ENCODE results near the gene KCNK5.

KCNK5 gene, protein sequence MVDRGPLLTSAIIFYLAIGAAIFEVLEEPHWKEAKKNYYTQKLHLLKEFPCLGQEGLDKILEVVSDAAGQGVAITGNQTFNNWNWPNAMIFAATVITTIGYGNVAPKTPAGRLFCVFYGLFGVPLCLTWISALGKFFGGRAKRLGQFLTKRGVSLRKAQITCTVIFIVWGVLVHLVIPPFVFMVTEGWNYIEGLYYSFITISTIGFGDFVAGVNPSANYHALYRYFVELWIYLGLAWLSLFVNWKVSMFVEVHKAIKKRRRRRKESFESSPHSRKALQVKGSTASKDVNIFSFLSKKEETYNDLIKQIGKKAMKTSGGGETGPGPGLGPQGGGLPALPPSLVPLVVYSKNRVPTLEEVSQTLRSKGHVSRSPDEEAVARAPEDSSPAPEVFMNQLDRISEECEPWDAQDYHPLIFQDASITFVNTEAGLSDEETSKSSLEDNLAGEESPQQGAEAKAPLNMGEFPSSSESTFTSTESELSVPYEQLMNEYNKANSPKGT

DNA sequence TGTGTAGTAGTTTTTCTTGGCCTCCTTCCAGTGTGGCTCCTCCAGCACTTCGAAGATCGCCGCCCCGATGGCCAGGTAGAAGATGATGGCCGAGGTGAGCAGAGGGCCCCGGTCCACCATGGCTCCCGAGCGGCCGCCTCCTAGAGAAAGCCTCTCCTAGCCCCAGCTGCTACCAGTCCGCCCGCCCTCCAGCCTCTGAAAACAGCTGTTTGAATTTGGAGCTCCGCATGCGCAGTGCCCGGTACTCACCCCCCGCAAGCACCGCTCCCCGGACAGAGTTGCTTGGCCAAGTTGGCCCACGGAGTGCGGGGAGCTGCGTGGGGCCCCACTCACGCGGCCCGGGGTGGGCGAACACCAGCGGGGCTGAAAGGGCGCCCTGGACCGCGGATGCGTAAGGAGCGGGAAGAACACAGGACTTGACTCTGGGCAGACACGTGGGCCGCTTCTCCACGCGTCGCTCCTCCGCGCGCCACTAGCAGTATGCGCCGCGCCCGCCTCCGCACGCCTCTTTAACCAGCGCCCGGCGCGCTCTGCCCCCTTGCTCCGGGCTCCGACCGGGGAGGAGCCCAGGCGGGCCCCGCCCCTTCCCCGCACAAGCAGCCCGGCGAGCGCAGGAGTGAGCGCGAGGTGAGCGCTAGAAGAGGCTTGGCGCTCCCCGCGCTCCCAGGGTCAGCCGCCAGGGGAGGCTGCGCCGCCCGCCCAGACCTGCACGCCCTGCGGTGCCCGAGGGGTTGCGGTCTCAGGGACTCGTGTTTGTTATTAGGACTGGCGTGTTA lies at the start of gene KCNK5:
Gene KCNK5 (minus strand): TSS at position 484 of the 776 bp plus-strand sequence. CDS start 364 bp downstream, at position 120.
- H3K9me3 ChIP-seq (ENCODE audit: insufficient read depth, low read length) = no peaks in the 10 kb centered on the region
- no peaks in the 10 kb centered on the region for H3K9me2 ChIP-seq (replicated peaks; ENCODE audit: insufficient read depth, low read length)
- no peaks in the 10 kb centered on the region for H3K79me2 ChIP-seq (ENCODE audit: insufficient read depth, low read length)
- H4K20me1 ChIP-seq (ENCODE audit: low read depth, low read length) = no peaks in the 10 kb centered on the region
- H3K27ac ChIP-seq (ENCODE audit: low read depth, low read length) = no peak within 1 kb of the TSS
- no peaks in the 10 kb centered on the region for H3F3A ChIP-seq (ENCODE audit: insufficient read depth)
- H3K36me3 ChIP-seq (ENCODE audit: low read length) = no peaks in the 10 kb centered on the region
- H3K27me3 ChIP-seq (ENCODE audit: low read length) = no peaks in the 10 kb centered on the region
- no peak within 1 kb of the TSS for H3K4me2 ChIP-seq (ENCODE audit: low read depth, low read length, poor library complexity, severe bottlenecking)
- TF ChIP-seq EZH2phosphoT487 (conservative IDR thresholded peaks at IDR 0.05; ENCODE audit: low read length) = no peak
- no peak for TF ChIP-seq CTCF (IDR thresholded peaks at IDR 0.05; ENCODE audit: insufficient read depth, low read length, poor library complexity, severe bottlenecking)
- no peak within 1 kb of the TSS for H3K9ac ChIP-seq (ENCODE audit: low read length)
- H3K4me3 ChIP-seq (ENCODE audit: insufficient read depth, low read length, poor library complexity, severe bottlenecking) = no peak within 1 kb of the TSS
- no peak within 1 kb of the TSS for H2AFZ ChIP-seq (ENCODE audit: low read depth, low read length, severe bottlenecking)

DNA sequence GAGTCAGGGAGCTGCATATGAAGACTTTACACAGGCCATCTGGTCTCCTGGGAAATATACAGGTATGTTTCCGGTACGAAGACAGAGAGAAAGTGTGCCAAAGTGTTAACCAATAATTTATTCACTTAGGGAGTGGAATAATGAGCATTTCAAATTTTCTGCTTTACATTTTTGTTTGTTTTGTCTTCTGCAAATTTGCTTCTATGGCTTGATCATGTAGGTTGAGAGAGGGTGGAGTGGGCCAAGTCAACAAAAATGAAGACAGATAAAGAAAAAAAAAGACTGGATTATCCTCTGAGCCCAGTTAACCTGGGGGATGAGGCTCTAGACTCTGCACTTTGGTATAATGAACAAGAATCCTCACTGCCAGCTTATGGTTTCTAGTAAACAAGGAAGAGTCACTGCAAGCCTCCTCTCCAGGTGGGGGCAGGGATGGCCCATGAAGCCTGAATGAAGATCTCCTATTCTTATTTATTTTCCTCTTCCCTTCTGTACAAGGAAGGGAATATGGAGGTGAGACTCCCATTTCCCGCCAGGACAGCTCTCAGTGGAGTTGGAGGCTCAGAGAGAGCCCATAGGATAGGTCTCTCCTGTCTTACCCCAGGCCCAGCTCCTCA lies 47.2 kb upstream of the KCNK5 start:
- no peaks in the 10 kb centered on the region for H3F3A ChIP-seq (ENCODE audit: insufficient read depth)
- H3K79me2 ChIP-seq (ENCODE audit: insufficient read depth, low read length) = no peaks in the 10 kb centered on the region
- H3K4me2 ChIP-seq (ENCODE audit: low read depth, low read length, poor library complexity, severe bottlenecking) = no peak overlapping the region
- no peak overlapping the region for H2AFZ ChIP-seq (ENCODE audit: low read depth, low read length, severe bottlenecking)
- no peaks in the 10 kb centered on the region for H3K9me2 ChIP-seq (replicated peaks; ENCODE audit: insufficient read depth, low read length)
- H3K9ac ChIP-seq (ENCODE audit: low read length) = no peak overlapping the region
- H3K36me3 ChIP-seq (ENCODE audit: low read length) = no peaks in the 10 kb centered on the region
- no peaks in the 10 kb centered on the region for H4K20me1 ChIP-seq (ENCODE audit: low read depth, low read length)
- no peak overlapping the region for H3K4me3 ChIP-seq (ENCODE audit: insufficient read depth, low read length, poor library complexity, severe bottlenecking)
- no peak overlapping the region for H3K27ac ChIP-seq (ENCODE audit: low read depth, low read length)
- no peak for TF ChIP-seq EZH2phosphoT487 (conservative IDR thresholded peaks at IDR 0.05; ENCODE audit: low read length)
- TF ChIP-seq CTCF (IDR thresholded peaks at IDR 0.05; ENCODE audit: insufficient read depth, low read length, poor library complexity, severe bottlenecking) = no peak
- no peaks in the 10 kb centered on the region for H3K27me3 ChIP-seq (ENCODE audit: low read length)
- H3K9me3 ChIP-seq (ENCODE audit: insufficient read depth, low read length) = no peaks in the 10 kb centered on the region

DNA sequence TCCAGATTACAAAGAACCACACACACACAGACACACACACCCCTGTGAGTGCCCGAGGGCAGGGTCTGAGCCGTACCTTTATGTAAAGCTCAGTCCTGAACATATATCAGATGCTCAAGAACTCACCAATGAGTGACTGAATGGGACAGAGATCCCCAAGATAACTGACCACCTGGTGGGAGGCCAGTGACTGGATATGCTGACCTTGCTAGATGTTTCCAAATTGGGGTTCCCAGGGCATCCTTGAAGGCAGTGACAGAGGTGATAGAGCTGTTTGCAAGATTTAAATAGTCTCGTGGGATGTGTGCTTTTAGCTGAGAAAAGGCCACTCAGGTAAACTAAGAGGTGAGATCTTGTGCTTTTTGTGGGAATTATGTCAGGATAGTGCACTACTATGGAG lies 45.6 kb upstream of the KCNK5 start:
- Histone ChIP-seq H3K27me3 (ENCODE audit: low read length) (no peaks in the 10 kb centered on the region), H3F3A (ENCODE audit: insufficient read depth) (no peaks in the 10 kb centered on the region), H3K4me2 (ENCODE audit: low read depth, low read length, poor library complexity, severe bottlenecking) (no peak overlapping the region), H3K4me3 (ENCODE audit: insufficient read depth, low read length, poor library complexity, severe bottlenecking) (no peak overlapping the region), H3K36me3 (ENCODE audit: low read length) (no peaks in the 10 kb centered on the region), H3K9me2 (replicated peaks; ENCODE audit: insufficient read depth, low read length) (no peaks in the 10 kb centered on the region), H4K20me1 (ENCODE audit: low read depth, low read length) (no peaks in the 10 kb centered on the region), H3K9me3 (ENCODE audit: insufficient read depth, low read length) (no peaks in the 10 kb centered on the region), H3K79me2 (ENCODE audit: insufficient read depth, low read length) (no peaks in the 10 kb centered on the region), H2AFZ (ENCODE audit: low read depth, low read length, severe bottlenecking) (no peak overlapping the region), H3K27ac (ENCODE audit: low read depth, low read length) (no peak overlapping the region), H3K9ac (ENCODE audit: low read length) (no peak overlapping the region)
- TF ChIP-seq CTCF (IDR thresholded peaks at IDR 0.05; ENCODE audit: insufficient read depth, low read length, poor library complexity, severe bottlenecking) (no peak), EZH2phosphoT487 (conservative IDR thresholded peaks at IDR 0.05; ENCODE audit: low read length) (no peak)
